Esophagus squamous epithelium (tissue), 5 donors: ENCODE data around the gene CD163L1. TPM values are rescaled to one million over a fixed set of nuclear protein-coding genes. Genes with fewer than 3 reads are reported as not detected.
"Not testable (repeated sequence)": the region's sequence is repeated elsewhere in the genome, so short reads cannot be mapped to it uniquely, and the experiment has no call there.

Source experiments
- DNase-seq: peaks from one replicate; lab custom pipeline; 2025; lab: John Stamatoyannopoulos, UW
- H3K27ac ChIP-seq, 4 donors: fragments of 200-600 bp; sonication (generic); one replicate each; pipeline ENCODE4 v1.5.1; 2016 to 2019; ENCODE audit warnings: mild to moderate bottlenecking in 1 of 4
- H3K27me3 ChIP-seq, 4 donors: fragments of 200-600 bp; sonication (generic); 1 replicate in 3 of 4; 2 replicates in 1 of 4; pipeline versions ENCODE4 v1.5.1 to v1.6.0; 2017 to 2021; ENCODE audit warnings: antibody characterized with exemption in 1 of 4
- H3K36me3 ChIP-seq, 3 donors: fragments of 200-600 bp; sonication (generic); one replicate each; pipeline ENCODE4 v1.5.1; 2016 to 2019
- H3K4me1 ChIP-seq, 3 donors: fragments of 200-600 bp; sonication (generic); one replicate each; pipeline ENCODE4 v1.5.1; 2017 to 2019
- H3K4me3 ChIP-seq, 4 donors: fragments of 200-600 bp; sonication (generic); 1 replicate in 3 of 4; 2 replicates in 1 of 4; pipeline ENCODE4 v1.5.1; 2016 to 2019; ENCODE audit warnings: mild to moderate bottlenecking in 2 of 4, moderate library complexity in 1 of 4
- H3K9me3 ChIP-seq, 3 donors: fragments of 200-600 bp; sonication (generic); one replicate each; pipeline ENCODE4 v1.5.1; 2016 to 2019
- POLR2A ChIP-seq, 4 donors: fragments of 450-650 bp; IDR thresholded peaks; one replicate each; pipeline ENCODE4 v1.6.1; 2017; ENCODE audit warnings: antibody characterized with exemption in 4 of 4, mild to moderate bottlenecking in 4 of 4, moderate library complexity in 3 of 4
- WGBS, 2 donors: methylation state at CpG; one replicate each; pipeline ENCODE4 v1.1.5; 2018; 5-methylcytosine and 5-hydroxymethylcytosine counted together
- intact Hi-C: fragments of 100-400 bp; cut with DNase I; formaldehyde crosslinking; loops from one replicate; pipeline ENCODE4 v1.15.0; 2022
- total RNA-seq, 4 donors: library from RNA; depleted of rRNA; stranded (reverse); fragments of >200 nt; gene quantifications; one replicate each; pipeline ENCODE4 v1.1.0, GENCODE V29; 2016
- TF ChIP-seq, protein P1 (sequence below), 6 experiments: fragments of 450-650 bp in 4 of 6; fragments of 200-600 bp in 2 of 6; sonication (generic) in 2 of 6; IDR thresholded peaks; one replicate each; pipeline ENCODE4 v1.5.1; 2016 to 2019; ENCODE audit warnings: antibody characterized with exemption in 6 of 6, mild to moderate bottlenecking in 4 of 6, moderate library complexity in 4 of 6
- donor health status: DM: yes; HTN: yes; CAD: no.

Gene CD163L1
- total RNA-seq, 4 donors from 2014 or later = 0.15 to 2.8 (median 1.1) TPM

DNA sequence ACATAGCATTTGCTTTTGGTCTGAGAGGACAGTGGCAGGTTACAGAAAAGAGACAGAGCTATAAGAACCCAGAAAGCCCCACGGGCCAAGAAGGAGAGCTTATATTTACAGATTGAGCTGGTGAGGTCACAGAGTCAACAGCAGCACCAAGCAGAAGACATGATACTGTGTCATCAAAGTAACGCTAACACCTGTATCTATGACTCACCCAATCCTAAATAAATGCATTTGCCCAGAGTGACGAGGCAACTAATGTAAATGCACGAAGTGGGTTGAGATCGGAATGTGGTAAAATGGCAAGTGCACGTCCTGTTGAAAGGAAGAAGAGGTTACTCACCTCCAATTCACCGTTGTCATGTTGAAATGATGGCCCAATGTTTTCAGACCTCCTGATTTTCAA is 6.7 kb upstream of the CD163L1 start:
- Histone ChIP-seq H3K36me3 (no peaks in the 10 kb centered on the region), H3K27ac (no peak overlapping the region), H3K4me3 (no peak overlapping the region), H3K9me3 (no peaks in the 10 kb centered on the region), H3K27me3 (peaks cover 0 to 11% (median 0%) of the 10 kb centered on the region in 4 donors), H3K4me1 (no peaks in the 10 kb centered on the region)
- 56 to 58% methylated on average over 7 of the region's 7 CpGs for WGBS, 2 donors
- no peak for TF ChIP-seq POLR2A (IDR thresholded peaks at IDR 0.05)
- TF ChIP-seq, protein P1, sequence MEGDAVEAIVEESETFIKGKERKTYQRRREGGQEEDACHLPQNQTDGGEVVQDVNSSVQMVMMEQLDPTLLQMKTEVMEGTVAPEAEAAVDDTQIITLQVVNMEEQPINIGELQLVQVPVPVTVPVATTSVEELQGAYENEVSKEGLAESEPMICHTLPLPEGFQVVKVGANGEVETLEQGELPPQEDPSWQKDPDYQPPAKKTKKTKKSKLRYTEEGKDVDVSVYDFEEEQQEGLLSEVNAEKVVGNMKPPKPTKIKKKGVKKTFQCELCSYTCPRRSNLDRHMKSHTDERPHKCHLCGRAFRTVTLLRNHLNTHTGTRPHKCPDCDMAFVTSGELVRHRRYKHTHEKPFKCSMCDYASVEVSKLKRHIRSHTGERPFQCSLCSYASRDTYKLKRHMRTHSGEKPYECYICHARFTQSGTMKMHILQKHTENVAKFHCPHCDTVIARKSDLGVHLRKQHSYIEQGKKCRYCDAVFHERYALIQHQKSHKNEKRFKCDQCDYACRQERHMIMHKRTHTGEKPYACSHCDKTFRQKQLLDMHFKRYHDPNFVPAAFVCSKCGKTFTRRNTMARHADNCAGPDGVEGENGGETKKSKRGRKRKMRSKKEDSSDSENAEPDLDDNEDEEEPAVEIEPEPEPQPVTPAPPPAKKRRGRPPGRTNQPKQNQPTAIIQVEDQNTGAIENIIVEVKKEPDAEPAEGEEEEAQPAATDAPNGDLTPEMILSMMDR (IDR thresholded peaks at IDR 0.05) = no peak
- no peak for DNase-seq
- intact Hi-C loops = no loop called here

DNA sequence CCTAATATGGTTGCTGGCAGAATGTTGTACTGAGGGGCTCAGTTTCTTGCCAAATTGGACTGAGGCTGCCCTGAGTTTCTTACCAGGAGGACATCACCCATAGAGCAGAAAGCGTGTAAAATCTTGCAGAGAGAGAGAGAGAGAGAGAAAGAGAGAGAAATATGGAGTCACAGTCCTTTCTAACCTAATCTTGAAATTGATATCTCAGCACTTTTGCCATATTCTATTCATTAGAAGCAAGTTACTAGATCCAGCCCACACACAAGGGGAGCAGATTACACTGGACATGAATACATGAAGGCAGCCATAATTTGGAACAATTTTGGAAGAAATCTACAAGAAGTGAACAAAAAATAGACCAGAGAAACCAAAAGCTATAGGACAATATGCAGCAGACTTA is 4.1 kb upstream of the CD163L1 start:
- Histone ChIP-seq H3K4me3 (no peak overlapping the region), H3K27ac (no peak overlapping the region), H3K4me1 (no peaks in the 10 kb centered on the region), H3K9me3 (no peaks in the 10 kb centered on the region), H3K27me3 (peaks cover 0 to 11% (median 0%) of the 10 kb centered on the region in 4 donors), H3K36me3 (no peaks in the 10 kb centered on the region)
- 67 to 70% methylated on average over 1 of the region's 1 CpG for WGBS, 2 donors
- intact Hi-C loops = no loop called here
- DNase-seq = no peak
- no peak for TF ChIP-seq POLR2A (IDR thresholded peaks at IDR 0.05)
- TF ChIP-seq, protein P1 (IDR thresholded peaks at IDR 0.05) = no peak

DNA sequence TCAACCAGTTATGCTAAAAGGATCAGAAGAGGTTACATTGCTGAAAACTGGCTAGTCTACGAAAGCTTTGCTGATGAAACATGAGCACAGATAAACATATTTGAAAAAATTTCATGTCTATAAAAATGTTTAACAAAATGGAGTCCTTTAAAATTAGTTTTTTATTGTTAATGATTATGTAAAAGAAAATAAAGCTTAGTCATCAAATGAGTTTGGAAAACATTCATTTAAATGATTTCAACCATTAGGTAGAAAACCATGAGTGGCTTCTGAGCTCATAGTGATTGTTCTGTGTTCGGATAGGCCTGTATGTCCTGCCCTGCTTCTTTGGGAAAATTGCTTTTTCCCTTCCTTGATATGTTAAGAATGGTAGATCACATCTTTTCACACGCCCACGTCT is 584 bp upstream of the CD163L1 start:
- TF ChIP-seq, protein P1 (IDR thresholded peaks at IDR 0.05) = no peak
- TF ChIP-seq POLR2A (IDR thresholded peaks at IDR 0.05) = no peak

DNA sequence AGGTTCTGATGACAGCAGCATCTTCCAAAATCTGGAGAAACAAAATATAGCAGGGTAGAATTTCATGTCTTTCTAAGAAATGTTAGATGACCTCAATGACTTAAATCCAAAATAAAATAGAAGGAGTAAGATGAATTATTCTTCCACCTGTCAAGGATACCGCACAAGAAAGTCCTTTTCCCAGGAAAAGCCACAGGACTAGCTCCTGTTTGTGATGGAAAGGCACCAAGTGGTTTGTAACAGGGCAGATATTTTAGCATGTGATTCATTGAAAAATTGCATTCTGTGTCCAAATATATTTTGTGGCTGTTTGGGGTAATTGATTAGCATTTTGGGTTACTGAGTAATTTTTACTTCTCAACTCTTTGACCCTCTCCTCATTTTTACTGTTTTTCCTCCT is 2.7 kb downstream of the CD163L1 start:
- WGBS, 2 donors = 85 to 94% methylated on average over 1 of the region's 1 CpG
- Histone ChIP-seq H3K9me3 (no peaks in the 10 kb centered on the region), H3K27ac (no peak overlapping the region), H3K4me1 (peaks cover 0 to 6% (median 0%) of the 10 kb centered on the region in 3 donors), H3K27me3 (peaks cover 0 to 41% (median 0%) of the 10 kb centered on the region in 4 donors), H3K4me3 (no peak overlapping the region), H3K36me3 (no peaks in the 10 kb centered on the region)
- intact Hi-C loops = no loop called here
- TF ChIP-seq POLR2A (IDR thresholded peaks at IDR 0.05) = no peak
- TF ChIP-seq, protein P1 (IDR thresholded peaks at IDR 0.05) = no peak
- no peak for DNase-seq

More for the DNA sequence above, 584 bp upstream of the CD163L1 start:
- H3K4me3 ChIP-seq = no peak overlapping the region
- H3K27ac ChIP-seq = no peak overlapping the region
- no peaks in the 10 kb centered on the region for H3K9me3 ChIP-seq
- no peak for DNase-seq
- H3K27me3 ChIP-seq = peaks cover 0 to 35% (median 0%) of the 10 kb centered on the region in 4 donors
- intact Hi-C loops = no loop called here
- H3K4me1 ChIP-seq = peaks cover 0 to 6% (median 0%) of the 10 kb centered on the region in 3 donors
- H3K36me3 ChIP-seq = no peaks in the 10 kb centered on the region
- WGBS, 2 donors = 71 to 79% methylated on average over 4 of the region's 4 CpGs

DNA sequence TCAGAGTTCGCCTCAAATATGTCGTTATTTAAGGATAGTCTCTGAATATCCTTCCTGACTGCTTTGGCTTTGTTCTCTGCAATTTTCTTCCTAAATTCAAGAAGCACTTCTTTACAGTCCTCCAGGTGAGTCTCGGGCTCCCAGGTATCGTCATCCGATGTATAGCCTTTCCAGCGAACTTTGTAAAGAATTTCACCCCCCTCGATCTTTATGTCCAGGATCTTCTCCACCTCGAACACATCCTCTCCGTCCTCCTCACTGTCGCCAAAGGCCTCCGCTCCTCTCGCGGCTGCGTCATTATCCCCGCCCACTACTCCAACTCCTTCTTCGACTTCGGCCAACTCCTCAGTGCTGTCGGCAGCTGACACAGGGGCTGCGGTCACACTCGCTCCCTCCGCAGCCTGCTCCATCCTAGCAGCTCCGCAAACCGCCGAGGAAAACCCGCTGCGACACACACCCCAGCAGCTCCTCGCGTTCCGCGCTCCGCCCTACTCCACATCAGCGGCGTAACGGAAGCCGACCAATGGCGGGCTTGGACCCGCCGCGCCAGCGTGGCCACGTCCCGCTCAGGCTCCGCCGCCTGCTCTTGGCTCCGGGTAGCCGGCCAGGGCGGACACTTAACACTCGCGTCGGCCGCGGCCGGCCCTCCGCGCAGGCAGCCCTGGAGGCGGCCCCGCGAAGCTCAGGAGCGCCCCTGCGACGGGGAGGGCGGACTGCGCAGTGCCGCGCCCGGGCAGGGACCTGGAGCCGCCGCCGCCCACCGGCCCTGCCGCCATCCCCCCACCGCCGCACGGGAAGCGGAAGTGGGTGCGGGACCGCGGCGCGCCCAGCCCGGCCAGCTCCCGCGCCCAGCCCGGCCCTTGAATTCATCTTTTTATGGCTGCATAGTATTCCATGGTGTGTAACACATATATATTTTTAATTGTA is 4.1 kb downstream of the CD163L1 start:
- no peaks in the 10 kb centered on the region for H3K36me3 ChIP-seq
- no peak for TF ChIP-seq POLR2A (IDR thresholded peaks at IDR 0.05)
- TF ChIP-seq, protein P1 (IDR thresholded peaks at IDR 0.05) = no peak
- no peaks in the 10 kb centered on the region for H3K9me3 ChIP-seq
- 38 to 41% methylated on average over 29 to 37 of the region's 84 CpGs for WGBS, 2 donors
- DNase-seq = no peak
- intact Hi-C loops = no loop called here
- no peak overlapping the region for H3K27ac ChIP-seq
- peaks cover 0 to 41% (median 0%) of the 10 kb centered on the region in 4 donors for H3K27me3 ChIP-seq
- H3K4me3 ChIP-seq = peak overlapping the region in 3 of 4 donors; percentile 22 to 48 (median 40)
- peaks cover 0 to 6% (median 0%) of the 10 kb centered on the region in 3 donors for H3K4me1 ChIP-seq

DNA sequence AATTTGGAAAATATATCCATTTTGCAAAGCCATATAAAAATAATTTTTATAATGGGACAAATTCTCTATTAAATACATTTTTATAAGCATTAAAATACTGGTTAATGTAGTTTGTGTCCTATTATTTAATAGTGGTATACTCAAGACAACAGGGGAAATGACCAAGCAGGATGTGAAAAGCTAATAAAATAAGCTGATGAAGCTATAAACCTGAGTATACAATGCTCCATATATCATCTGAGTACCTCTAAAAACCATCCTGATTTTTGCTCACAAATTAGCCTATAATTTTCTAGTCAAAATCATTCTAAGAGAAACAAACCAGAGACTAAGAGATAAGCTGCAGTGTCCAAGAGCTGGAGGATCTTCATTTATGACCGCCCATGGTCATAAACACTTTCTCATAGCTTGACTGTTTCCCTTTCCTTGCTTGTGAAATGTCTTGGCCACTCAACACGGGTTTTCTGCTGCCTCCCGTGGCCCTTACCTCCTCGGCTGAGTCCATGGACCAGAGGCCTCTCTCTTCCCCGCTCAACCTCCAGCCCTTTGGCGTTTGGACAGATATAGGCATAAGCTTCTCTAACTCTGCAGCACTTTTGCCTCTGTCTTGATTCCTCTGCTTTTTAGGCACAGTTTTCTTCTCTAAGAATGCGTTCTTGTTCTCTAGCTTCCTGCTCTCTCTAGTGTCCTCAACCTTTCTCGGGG is 5.5 kb downstream of the CD163L1 start:
- DNase-seq, H3K4me1 ChIP-seq, H3K4me3 ChIP-seq, H3K27ac ChIP-seq, H3K36me3 ChIP-seq, H3K9me3 ChIP-seq, intact Hi-C loops: not testable (repeated sequence)
- 79 to 81% methylated on average over 8 of the region's 8 CpGs for WGBS, 2 donors
- H3K27me3 ChIP-seq = peaks cover 0 to 41% (median 0%) of the 10 kb centered on the region in 4 donors

DNA sequence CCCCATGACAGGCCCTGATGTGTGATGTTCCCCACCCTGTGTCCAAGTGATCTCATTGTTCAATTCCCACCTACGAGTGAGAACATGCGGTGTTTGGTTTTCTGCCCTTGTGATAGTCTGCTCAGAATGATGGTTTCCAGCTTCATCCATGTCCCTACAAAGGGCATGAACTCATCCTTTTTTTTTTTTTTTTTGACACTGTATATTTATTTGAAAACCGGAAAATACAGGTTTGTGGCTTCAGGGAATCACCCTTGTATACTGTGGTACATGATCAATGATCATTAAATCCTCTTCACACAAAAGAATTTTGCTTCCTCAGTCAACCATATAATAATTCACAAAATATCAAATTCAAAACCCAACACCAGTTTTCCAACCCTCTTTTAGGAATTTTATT is 6.5 kb downstream of the CD163L1 start:
- H3K27me3 ChIP-seq = peaks cover 0 to 40% (median 0%) of the 10 kb centered on the region in 4 donors
- H3K9me3 ChIP-seq, H3K4me3 ChIP-seq, H3K4me1 ChIP-seq, DNase-seq, intact Hi-C loops, H3K27ac ChIP-seq, H3K36me3 ChIP-seq: not testable (repeated sequence)
- WGBS, 2 donors = 48 to 61% methylated on average over 3 of the region's 3 CpGs
